IPS-NIHi7 (cell line): ENCODE results near the gene SLC10A6.
A peak's percentile ranks its signal among the peaks of the same experiment; 100 is the strongest.

Experiments used
- DNase-seq: peaks from one replicate; pipeline ENCODE4 v3.0.0; 2012; ENCODE audit warnings: mixed read lengths; ENCODE audit errors: extremely low spot score

Gene SLC10A6

GRCh38 chr4:86848136-86848535 lies 1.0 kb downstream of the SLC10A6 start:
- DNase-seq: no peak

- no peak for DNase-seq
Observed at GRCh38 chr4:86847571-86847970, 1.6 kb downstream of the SLC10A6 start.

GRCh38 chr4:86846921-86847320 lies 2.3 kb downstream of the SLC10A6 start:
- DNase-seq: no peak

- no peak for DNase-seq
Observed at GRCh38 chr4:86845593-86845992, 3.6 kb downstream of the SLC10A6 start.

- DNase-seq: no peak
Observed at GRCh38 chr4:86841309-86841708, 7.9 kb downstream of the SLC10A6 start.

- no peak for DNase-seq
Observed at GRCh38 chr4:86840858-86841257, 8.3 kb downstream of the SLC10A6 start.

GRCh38 chr4:86837691-86838503 lies 11.3 kb downstream of the SLC10A6 start:
- DNase-seq: no peak

- no peak for DNase-seq
Observed at GRCh38 chr4:86835677-86836076, 13.5 kb downstream of the SLC10A6 start.

GRCh38 chr4:86834901-86835300 lies 14.3 kb downstream of the SLC10A6 start:
- no peak for DNase-seq

- no peak for DNase-seq
Observed at GRCh38 chr4:86833615-86834014, 15.6 kb downstream of the SLC10A6 start.

GRCh38 chr4:86831262-86832130 lies 17.7 kb downstream of the SLC10A6 start:
- DNase-seq: no peak

GRCh38 chr4:86825511-86825910 lies 23.7 kb downstream of the SLC10A6 start:
- DNase-seq: no peak

GRCh38 chr4:86822136-86822535 lies 27.0 kb downstream of the SLC10A6 start:
- DNase-seq: no peak

GRCh38 chr4:86821151-86821550 lies 28.0 kb downstream of the SLC10A6 start:
- no peak for DNase-seq

GRCh38 chr4:86819561-86819960 lies 29.6 kb downstream of the SLC10A6 start:
- DNase-seq: no peak

- DNase-seq: peak; percentile 56
Observed at GRCh38 chr4:86818841-86819240, 30.3 kb downstream of the SLC10A6 start.

GRCh38 chr4:86818211-86818610 lies 31.0 kb downstream of the SLC10A6 start:
- DNase-seq: no peak

- no peak for DNase-seq
Observed at GRCh38 chr4:86816501-86817273, 32.5 kb downstream of the SLC10A6 start.

GRCh38 chr4:86815653-86816052 lies 33.5 kb downstream of the SLC10A6 start:
- no peak for DNase-seq

- DNase-seq: no peak
Observed at GRCh38 chr4:86810847-86811246, 38.3 kb downstream of the SLC10A6 start.

GRCh38 chr4:86809809-86810208 lies 39.4 kb downstream of the SLC10A6 start:
- DNase-seq: no peak

GRCh38 chr4:86791126-86791525 lies 58.1 kb downstream of the SLC10A6 start:
- DNase-seq: no peak
